Testis (tissue), 2 donors: ENCODE data around the gene MCOLN1.

Experiments
- CTCF ChIP-seq, 3 experiments: fragments of 450-650 bp in 2 of 3; fragments of 200-600 bp in 1 of 3; sonication (generic) in 1 of 3; IDR thresholded peaks; one replicate each; pipeline ENCODE4 v1.5.1; 2016 to 2019; ENCODE audit warnings: antibody characterized with exemption in 3 of 3, mild to moderate bottlenecking in 2 of 3, moderate library complexity in 1 of 3
- POLR2A ChIP-seq: fragments of 450-650 bp; IDR thresholded peaks from one replicate; pipeline ENCODE4 v1.6.1; 2017; ENCODE audit warnings: antibody characterized with exemption, mild to moderate bottlenecking, moderate library complexity

GRCh38 chr19:7527516-7528191 lies 5.2 kb downstream of the MCOLN1 start:
- TF ChIP-seq CTCF (IDR thresholded peaks at IDR 0.05), result no peak
- TF ChIP-seq POLR2A, result no peak
